ENCODE results near the gene PAF1. TPM values are rescaled to one million over a fixed set of nuclear protein-coding genes. Genes with fewer than 3 reads are reported as not detected.

PAF1 gene
- polyA plus RNA-seq, 2 of the 4 experiments (the other 2 are of a cell fraction), result 103 to 110 TPM

GRCh38 chr19:39409208-39410016, 18.5 kb upstream of the PAF1 start:
- 2% methylated on average over 25 of the region's 52 CpGs for WGBS (ENCODE audit: missing lambda C conversion rate)
- peaks cover 55% of the 10 kb centered on the region for H3K4me1 ChIP-seq
- H3K27ac ChIP-seq, result peak overlapping the region; percentile 94 to 99
- ATAC-seq (peak in 1 of 2 experiments; percentile 0; a peak in 1 of 6 replicates), FAIRE-seq (no peak), DNase-seq (ENCODE audit: low read depth in 1 of 2, low spot score in 1 of 2) (peak; percentile 85 to 89)
- H3K4me2 ChIP-seq, result peak overlapping the region; percentile 95
- H3K9me3 ChIP-seq, result no peaks in the 10 kb centered on the region
- ChIA-PET POLR2A (interaction anchor here (0.7 to 9.4 kb wide), 5 partner anchors 8 to 68 kb away, joined by 3 to 140 read pairs (median 19); partner anchors contain the start of genes MED29, PAF1 and RPS16), CTCF (interaction anchor here (0.5 to 21.4 kb wide), 4 partner anchors 11 to 293 kb away, joined by 3 to 457 read pairs (median 76); partner anchors contain the start of gene RPS16)
- H3K4me3 ChIP-seq, result peak overlapping the region; percentile 76
- TF ChIP-seq POLR2AphosphoS2 (conservative IDR thresholded peaks at IDR 0.05; ENCODE audit: low read length), result peak; percentile 94
- TF ChIP-seq MAFK (IDR thresholded peaks at IDR 0.05; ENCODE audit: partially characterized antibody), result no peak
- TF ChIP-seq POLR2A (IDR thresholded peaks at IDR 0.05; ENCODE audit: low read length), result peak; percentile 55
- no peak for TF ChIP-seq RCOR1 (IDR thresholded peaks at IDR 0.05; ENCODE audit: low read depth, low read length)
- TF ChIP-seq FOSL2 (IDR thresholded peaks at IDR 0.05), result no peak
- TF ChIP-seq FOSL2 (CRISPR knock-in tag; IDR thresholded peaks at IDR 0.05), result peak; percentile 93
- TF ChIP-seq RARB (CRISPR knock-in tag; IDR thresholded peaks at IDR 0.05), result peak; percentile 86
- TF ChIP-seq EHMT2 (IDR thresholded peaks at IDR 0.05; ENCODE audit: low read depth), result no peak
- no peak for TF ChIP-seq CHD4 (IDR thresholded peaks at IDR 0.05; ENCODE audit: borderline replicate concordance)
- 0 out of 2 replicates have a peak, but pooled peaks have one; percentile 10 for TF ChIP-seq FOXS1 (CRISPR knock-in tag; IDR thresholded peaks at IDR 0.05)
- no peak for TF ChIP-seq NFE2L2 (conservative IDR thresholded peaks at IDR 0.05; ENCODE audit: low read length)
- no peak; the same call in none of the 2 replicates for TF ChIP-seq REST (IDR thresholded peaks at IDR 0.05)
- TF ChIP-seq RNF2 (IDR thresholded peaks at IDR 0.05; ENCODE audit: borderline replicate concordance, low read depth), result no peak
- TF ChIP-seq, protein P1, sequence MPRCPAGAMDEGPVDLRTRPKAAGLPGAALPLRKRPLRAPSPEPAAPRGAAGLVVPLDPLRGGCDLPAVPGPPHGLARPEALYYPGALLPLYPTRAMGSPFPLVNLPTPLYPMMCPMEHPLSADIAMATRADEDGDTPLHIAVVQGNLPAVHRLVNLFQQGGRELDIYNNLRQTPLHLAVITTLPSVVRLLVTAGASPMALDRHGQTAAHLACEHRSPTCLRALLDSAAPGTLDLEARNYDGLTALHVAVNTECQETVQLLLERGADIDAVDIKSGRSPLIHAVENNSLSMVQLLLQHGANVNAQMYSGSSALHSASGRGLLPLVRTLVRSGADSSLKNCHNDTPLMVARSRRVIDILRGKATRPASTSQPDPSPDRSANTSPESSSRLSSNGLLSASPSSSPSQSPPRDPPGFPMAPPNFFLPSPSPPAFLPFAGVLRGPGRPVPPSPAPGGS (IDR thresholded peaks at IDR 0.05), result peak; percentile 88
- TF ChIP-seq CBX8 (IDR thresholded peaks at IDR 0.05), result no peak
- TF ChIP-seq TP53 (CRISPR knock-in tag; IDR thresholded peaks at IDR 0.05), result no peak; the same call in 1 of the 2 replicates
- peak; percentile 95 for TF ChIP-seq FOSB (CRISPR knock-in tag; IDR thresholded peaks at IDR 0.05)
- peak; percentile 13; the same call in 1 of the 2 replicates for TF ChIP-seq HOXB5 (CRISPR knock-in tag; IDR thresholded peaks at IDR 0.05)
- TF ChIP-seq, protein P2, sequence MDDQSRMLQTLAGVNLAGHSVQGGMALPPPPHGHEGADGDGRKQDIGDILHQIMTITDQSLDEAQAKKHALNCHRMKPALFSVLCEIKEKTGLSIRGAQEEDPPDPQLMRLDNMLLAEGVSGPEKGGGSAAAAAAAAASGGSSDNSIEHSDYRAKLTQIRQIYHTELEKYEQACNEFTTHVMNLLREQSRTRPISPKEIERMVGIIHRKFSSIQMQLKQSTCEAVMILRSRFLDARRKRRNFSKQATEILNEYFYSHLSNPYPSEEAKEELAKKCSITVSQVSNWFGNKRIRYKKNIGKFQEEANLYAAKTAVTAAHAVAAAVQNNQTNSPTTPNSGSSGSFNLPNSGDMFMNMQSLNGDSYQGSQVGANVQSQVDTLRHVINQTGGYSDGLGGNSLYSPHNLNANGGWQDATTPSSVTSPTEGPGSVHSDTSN (IDR thresholded peaks at IDR 0.05), result peak; percentile 77
- no peak for TF ChIP-seq JUNB (IDR thresholded peaks at IDR 0.05)
- peak; percentile 69; the same call in 1 of the 2 replicates for TF ChIP-seq ATOH8 (CRISPR knock-in tag; IDR thresholded peaks at IDR 0.05; ENCODE audit: low read depth)
- TF ChIP-seq, protein P3, sequence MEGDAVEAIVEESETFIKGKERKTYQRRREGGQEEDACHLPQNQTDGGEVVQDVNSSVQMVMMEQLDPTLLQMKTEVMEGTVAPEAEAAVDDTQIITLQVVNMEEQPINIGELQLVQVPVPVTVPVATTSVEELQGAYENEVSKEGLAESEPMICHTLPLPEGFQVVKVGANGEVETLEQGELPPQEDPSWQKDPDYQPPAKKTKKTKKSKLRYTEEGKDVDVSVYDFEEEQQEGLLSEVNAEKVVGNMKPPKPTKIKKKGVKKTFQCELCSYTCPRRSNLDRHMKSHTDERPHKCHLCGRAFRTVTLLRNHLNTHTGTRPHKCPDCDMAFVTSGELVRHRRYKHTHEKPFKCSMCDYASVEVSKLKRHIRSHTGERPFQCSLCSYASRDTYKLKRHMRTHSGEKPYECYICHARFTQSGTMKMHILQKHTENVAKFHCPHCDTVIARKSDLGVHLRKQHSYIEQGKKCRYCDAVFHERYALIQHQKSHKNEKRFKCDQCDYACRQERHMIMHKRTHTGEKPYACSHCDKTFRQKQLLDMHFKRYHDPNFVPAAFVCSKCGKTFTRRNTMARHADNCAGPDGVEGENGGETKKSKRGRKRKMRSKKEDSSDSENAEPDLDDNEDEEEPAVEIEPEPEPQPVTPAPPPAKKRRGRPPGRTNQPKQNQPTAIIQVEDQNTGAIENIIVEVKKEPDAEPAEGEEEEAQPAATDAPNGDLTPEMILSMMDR (IDR thresholded peaks at IDR 0.05), result no peak
- no peak for TF ChIP-seq KDM1A (IDR thresholded peaks at IDR 0.05; ENCODE audit: low read depth)
- 0 out of 2 replicates have a peak, but pooled peaks have one; percentile 46 for TF ChIP-seq HMGXB4 (CRISPR knock-in tag; IDR thresholded peaks at IDR 0.05; ENCODE audit: borderline replicate concordance)
- TF ChIP-seq GATA3 (IDR thresholded peaks at IDR 0.05; ENCODE audit: borderline replicate concordance), result peak; percentile 39; the same call in 1 of the 2 replicates
- TF ChIP-seq TFCP2L1 (CRISPR knock-in tag; IDR thresholded peaks at IDR 0.05), result peak; percentile 98
- no peak for TF ChIP-seq HEYL (CRISPR knock-in tag; IDR thresholded peaks at IDR 0.05)
- TF ChIP-seq ZSCAN20 (CRISPR knock-in tag; IDR thresholded peaks at IDR 0.05), result no peak
- TF ChIP-seq CEBPB (IDR thresholded peaks at IDR 0.05), result no peak
- no peak for TF ChIP-seq BHLHE40 (IDR thresholded peaks at IDR 0.05; ENCODE audit: low read depth, low read length)
